Neutrophil (primary cell): Measurements from ENCODE around the gene PPP1R9A.

Source experiments
- H3K27ac ChIP-seq: fragments of 200-600 bp; sonication (generic); 2 replicates; pipeline ENCODE4 v1.5.1; 2016; ENCODE audit warnings: mild to moderate bottlenecking, moderate library complexity
- H3K27me3 ChIP-seq: fragments of 200-600 bp; sonication (generic); 2 replicates; pipeline ENCODE4 v1.6.0; 2016; ENCODE audit warnings: mild to moderate bottlenecking
- H3K36me3 ChIP-seq: fragments of 200-600 bp; sonication (generic); 2 replicates; pipeline ENCODE4 v1.5.1; 2017
- H3K4me1 ChIP-seq, 2 experiments: fragments of 200-600 bp in 1 of 2; sonication (generic) in 1 of 2; 1 replicate in 1 of 2; 2 replicates in 1 of 2; pipeline versions ENCODE4 v1.5.1 to v1.6.1; 2013 to 2016; ENCODE audit warnings: low read depth in 1 of 2, low read length in 1 of 2, mild to moderate bottlenecking in 1 of 2, moderate library complexity in 1 of 2; ENCODE audit not compliant: control insufficient read depth in 1 of 2, insufficient read depth in 1 of 2
- H3K4me3 ChIP-seq, 2 experiments: fragments of 200-600 bp in 1 of 2; sonication (generic) in 1 of 2; 1 replicate in 1 of 2; 2 replicates in 1 of 2; pipeline ENCODE4 v1.5.1; 2013 to 2016; ENCODE audit warnings: low read depth in 1 of 2, low read length in 1 of 2, mild to moderate bottlenecking in 1 of 2, moderate library complexity in 1 of 2
- H3K9me3 ChIP-seq: fragments of 200-600 bp; sonication (generic); 2 replicates; pipeline ENCODE4 v1.5.1; 2016
- CTCF ChIP-seq: fragments of 200-600 bp; sonication (generic); IDR thresholded peaks from 2 replicates; pipeline ENCODE4 v1.5.1; 2016; ENCODE audit warnings: antibody characterized with exemption

Gene PPP1R9A

DNA sequence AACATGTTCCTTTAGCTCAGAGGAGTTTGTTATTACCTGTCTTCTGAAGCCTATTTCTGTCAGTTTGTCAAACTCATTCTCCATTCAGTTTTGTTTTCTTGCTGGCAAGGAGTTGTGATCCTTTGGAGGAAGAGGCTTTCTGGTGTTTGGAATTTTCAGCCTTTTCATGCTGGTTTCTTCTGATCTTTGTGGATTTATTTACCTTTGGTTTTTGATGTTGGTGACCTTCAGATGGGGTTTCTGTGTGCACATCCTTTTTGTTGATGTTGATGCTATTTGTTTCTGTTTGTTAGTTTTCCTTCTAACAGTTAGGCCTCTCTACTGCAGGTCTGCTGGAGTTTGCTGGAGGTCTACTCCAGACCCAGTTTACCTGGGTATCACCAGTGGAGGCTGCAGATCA is 118.6 kb downstream of the PPP1R9A start:
- Histone ChIP-seq H3K4me1 (no peaks in the 10 kb centered on the region), H3K4me3 (no peak overlapping the region), H3K27me3 (no peaks in the 10 kb centered on the region), H3K36me3 (no peaks in the 10 kb centered on the region), H3K9me3 (no peaks in the 10 kb centered on the region), H3K27ac (no peak overlapping the region)
- TF ChIP-seq CTCF: no peak

DNA sequence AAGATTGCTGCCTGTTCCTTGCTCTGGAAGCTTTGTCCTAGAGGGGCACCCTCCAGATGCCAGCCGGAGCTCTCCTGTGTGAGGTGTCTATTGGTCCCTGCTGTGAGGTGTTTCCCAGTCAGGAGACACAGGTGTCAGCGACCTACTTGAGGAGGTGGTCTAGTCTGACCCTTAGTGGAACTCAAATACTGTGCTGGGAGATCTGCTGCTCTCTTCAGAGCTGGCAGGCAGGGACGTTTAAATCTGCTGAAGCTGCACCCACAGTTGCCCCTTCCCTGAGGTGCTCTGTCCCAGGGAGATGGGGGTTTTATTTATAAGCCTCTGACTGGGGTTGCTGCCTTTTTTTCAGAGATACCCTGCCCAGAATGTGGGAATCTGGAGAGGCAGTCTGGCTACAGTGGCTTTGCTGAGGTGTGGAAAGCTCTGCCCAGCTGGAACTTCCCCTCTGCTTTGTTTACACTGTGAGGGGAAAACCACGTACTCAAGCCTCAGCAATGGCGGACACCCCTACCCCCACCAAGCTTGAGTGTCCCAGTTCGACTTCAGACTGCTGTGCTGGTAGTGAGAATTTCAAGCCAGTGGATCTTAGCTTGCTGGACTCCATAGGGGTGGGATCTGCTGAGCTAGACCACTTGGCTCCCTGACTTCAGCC is 119.2 kb downstream of the PPP1R9A start:
- H3K4me3 ChIP-seq: no peak overlapping the region
- no peaks in the 10 kb centered on the region for H3K27me3 ChIP-seq
- H3K4me1 ChIP-seq: no peaks in the 10 kb centered on the region
- no peaks in the 10 kb centered on the region for H3K36me3 ChIP-seq
- TF ChIP-seq CTCF: no peak
- no peaks in the 10 kb centered on the region for H3K9me3 ChIP-seq
- H3K27ac ChIP-seq: no peak overlapping the region

DNA sequence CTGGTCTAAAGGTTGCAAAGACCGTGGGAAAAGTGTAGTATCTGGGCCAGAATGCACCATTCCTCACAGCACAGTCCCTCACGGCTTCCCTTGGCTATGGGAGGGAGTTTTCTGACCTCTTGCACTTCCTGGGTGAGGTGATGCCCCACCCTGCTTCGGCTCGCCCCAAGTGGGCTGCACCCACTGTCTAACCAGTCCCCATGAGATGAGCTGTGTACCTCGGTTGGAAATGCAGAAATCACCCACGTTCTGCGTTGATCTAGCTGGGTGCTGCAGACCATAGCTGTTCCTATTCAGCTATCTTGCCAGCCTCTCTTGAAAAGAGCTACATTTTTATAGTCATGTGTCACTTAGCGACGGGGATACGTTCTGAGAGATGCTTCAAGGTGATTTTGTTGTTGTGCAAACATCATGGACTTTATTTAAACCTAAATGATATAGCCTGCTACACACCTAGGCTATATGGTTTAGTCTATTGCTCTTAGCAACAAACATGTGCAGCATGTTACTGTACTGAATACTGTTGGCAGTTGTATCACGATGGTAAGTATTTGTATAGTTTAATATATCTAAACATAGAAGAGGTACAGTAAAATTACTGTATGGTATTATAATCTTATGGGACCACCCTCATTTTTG is 120.0 kb downstream of the PPP1R9A start:
- Histone ChIP-seq H3K9me3 (no peaks in the 10 kb centered on the region), H3K27me3 (no peaks in the 10 kb centered on the region), H3K4me1 (no peaks in the 10 kb centered on the region), H3K4me3 (no peak overlapping the region), H3K36me3 (no peaks in the 10 kb centered on the region), H3K27ac (no peak overlapping the region)
- no peak for TF ChIP-seq CTCF

DNA sequence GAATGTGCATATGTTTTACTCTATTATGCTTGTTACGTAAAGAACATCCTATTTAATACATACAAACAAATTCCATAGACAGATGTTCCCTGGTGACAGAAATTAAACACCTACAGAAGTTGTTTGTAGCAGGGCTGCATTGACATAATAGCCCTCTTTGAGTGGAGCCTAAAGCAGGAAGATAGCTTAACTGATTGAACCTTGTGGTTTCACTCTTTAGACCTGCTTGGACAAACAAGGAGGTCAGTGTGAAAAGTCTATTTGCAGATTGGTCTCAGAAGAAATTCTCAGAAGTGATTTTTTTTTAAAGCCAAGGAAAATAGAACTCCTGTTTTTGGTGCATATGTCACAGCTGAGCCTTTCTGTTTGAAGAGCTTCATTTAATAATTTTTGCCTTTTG is 121.3 kb downstream of the PPP1R9A start:
- TF ChIP-seq CTCF: no peak
- no peaks in the 10 kb centered on the region for H3K36me3 ChIP-seq
- no peak overlapping the region for H3K4me3 ChIP-seq
- no peaks in the 10 kb centered on the region for H3K4me1 ChIP-seq
- no peaks in the 10 kb centered on the region for H3K9me3 ChIP-seq
- H3K27ac ChIP-seq: no peak overlapping the region
- H3K27me3 ChIP-seq: no peaks in the 10 kb centered on the region

- H3K9me3 ChIP-seq: no peaks in the 10 kb centered on the region
- H3K27me3 ChIP-seq: no peaks in the 10 kb centered on the region
- TF ChIP-seq CTCF: no peak
- no peaks in the 10 kb centered on the region for H3K36me3 ChIP-seq
- no peak overlapping the region for H3K27ac ChIP-seq
- no peaks in the 10 kb centered on the region for H3K4me1 ChIP-seq
- H3K4me3 ChIP-seq: no peak overlapping the region
Observed at GRCh38 chr7:95035295-95035694, 127.9 kb downstream of the PPP1R9A start.
